Measurements from ENCODE around the gene MRPL12.
"Not testable (repeated sequence)": the region's sequence is repeated elsewhere in the genome, so short reads cannot be mapped to it uniquely, and the experiment has no call there.

MRPL12 gene

GRCh38 chr17:81727324-81728031 lies 24.3 kb downstream of the MRPL12 start:
- DNase-seq: no peak
- in situ Hi-C loops (cut with HindIII; ENCODE audit: low pct_ligation_motif_present, low pct_unique_long_range_greater_than_20kb, low sequenced_read_pairs): no loop called here

- in situ Hi-C loops (cut with HindIII; ENCODE audit: low pct_ligation_motif_present, low pct_unique_long_range_greater_than_20kb, low sequenced_read_pairs): no loop called here
- peak; percentile 80 for DNase-seq
These were observed 30.6 kb downstream of the MRPL12 start for GRCh38 chr17:81733507-81734404.

- in situ Hi-C loops (cut with HindIII; ENCODE audit: low pct_ligation_motif_present, low pct_unique_long_range_greater_than_20kb, low sequenced_read_pairs): no loop called here
- no peak for DNase-seq
These were observed 31.5 kb downstream of the MRPL12 start for GRCh38 chr17:81734405-81735263.

GRCh38 chr17:81735264-81736102 lies 32.3 kb downstream of the MRPL12 start:
- in situ Hi-C loops (cut with HindIII; ENCODE audit: low pct_ligation_motif_present, low pct_unique_long_range_greater_than_20kb, low sequenced_read_pairs): no loop called here
- DNase-seq: peak; percentile 40

GRCh38 chr17:81737947-81738800 lies 35.0 kb downstream of the MRPL12 start:
- no peak for DNase-seq
- in situ Hi-C loops (cut with HindIII; ENCODE audit: low pct_ligation_motif_present, low pct_unique_long_range_greater_than_20kb, low sequenced_read_pairs): no loop called here

- DNase-seq: no peak
- in situ Hi-C loops (cut with HindIII; ENCODE audit: low pct_ligation_motif_present, low pct_unique_long_range_greater_than_20kb, low sequenced_read_pairs): no loop called here
These were observed 35.7 kb downstream of the MRPL12 start for GRCh38 chr17:81738801-81739393.

- DNase-seq; in situ Hi-C loops (cut with HindIII; ENCODE audit: low pct_ligation_motif_present, low pct_unique_long_range_greater_than_20kb, low sequenced_read_pairs): not testable (repeated sequence)
These were observed 36.4 kb downstream of the MRPL12 start for GRCh38 chr17:81739593-81739992.

- DNase-seq: no peak
- in situ Hi-C loops (cut with HindIII; ENCODE audit: low pct_ligation_motif_present, low pct_unique_long_range_greater_than_20kb, low sequenced_read_pairs): no loop called here
These were observed 37.3 kb downstream of the MRPL12 start for GRCh38 chr17:81740395-81740961.

- in situ Hi-C loops (cut with HindIII; ENCODE audit: low pct_ligation_motif_present, low pct_unique_long_range_greater_than_20kb, low sequenced_read_pairs): no loop called here
- no peak for DNase-seq
These were observed 38.0 kb downstream of the MRPL12 start for GRCh38 chr17:81741049-81741593.

GRCh38 chr17:81741594-81742452 lies 38.7 kb downstream of the MRPL12 start:
- in situ Hi-C loops (cut with HindIII; ENCODE audit: low pct_ligation_motif_present, low pct_unique_long_range_greater_than_20kb, low sequenced_read_pairs): no loop called here
- no peak for DNase-seq

Data from ACHN (cell line).